HepG2 (cell line): ENCODE data around the gene COBL. TPM values are rescaled to one million over a fixed set of nuclear protein-coding genes. Genes with fewer than 3 reads are reported as not detected.

Experiments used
- ATAC-seq: fragments of 200-7000 bp; cut with Tn5 transposase; 3 replicates; pipeline ENCODE4 v1.9.1; 2020; ENCODE audit warnings: mild to moderate bottlenecking, moderate library complexity
- BruUV-seq: library from RNA; stranded (reverse); fragments of 400-500 nt; replicated peaks from 2 replicates; lab custom pipeline; 2021; lab: Mats Ljungman, UMichigan
- CTCF ChIA-PET: fragments of 300-600 bp; formaldehyde crosslinking; extraction: SDS; loops from one replicate; lab custom pipeline; 2021; ENCODE audit warnings: low total read pairs, inconsistent platforms, low intra/inter-chr PET ratio; lab: Yijun Ruan, JAX
- POLR2A ChIA-PET: fragments of 350-600 bp; sonication (Branson Sonifier 250); formaldehyde crosslinking; loops from one replicate; lab custom pipeline; 2020; ENCODE audit warnings: antibody characterized with exemption, inconsistent platforms; lab: Yijun Ruan, JAX
- DNase-seq: peaks from one replicate; pipeline ENCODE4 v3.0.0-alpha.2; 2015; ENCODE audit warnings: low spot score
- FAIRE-seq: peaks from 3 replicates; lab custom pipeline; 2011; peaks lifted over from hg19 to GRCh38; lab: Jason Lieb, UNC
- H2AFZ ChIP-seq: one replicate; pipeline ENCODE4 v1.6.1; 2011; ENCODE audit warnings: low read length, inconsistent platforms
- H3K27ac ChIP-seq: fragments of 300-600 bp; 3 replicates; pipeline ENCODE4 v1.8.0; 2011; ENCODE audit warnings: mixed run types, mild to moderate bottlenecking, mixed read lengths, low read length, inconsistent platforms; ENCODE audit not compliant: insufficient read depth; ENCODE audit errors: extremely low read length
- H3K27me3 ChIP-seq, 2 experiments: fragments of 200-600 bp in 1 of 2; 2 replicates in 1 of 2; 3 replicates in 1 of 2; pipeline versions ENCODE4 v1.6.0 to v1.8.0; 2011; ENCODE audit warnings: low read length in 2 of 2, mild to moderate bottlenecking in 2 of 2, moderate library complexity in 2 of 2, inconsistent platforms in 1 of 2; ENCODE audit not compliant: insufficient read depth in 2 of 2, control insufficient read depth in 1 of 2
- H3K36me3 ChIP-seq, 2 experiments: fragments of 200-600 bp in 1 of 2; replicated peaks in 1 of 2; 2 replicates in 1 of 2; 3 replicates in 1 of 2; pipeline versions ENCODE4 v1.5.1 to v1.8.0; 2011; ENCODE audit warnings: low read length in 2 of 2, inconsistent platforms in 1 of 2; ENCODE audit not compliant: insufficient read depth in 2 of 2, control insufficient read depth in 1 of 2
- H3K4me1 ChIP-seq: 2 replicates; pipeline ENCODE4 v1.5.1; 2012; ENCODE audit warnings: low read length, inconsistent platforms; ENCODE audit not compliant: insufficient read depth
- H3K4me2 ChIP-seq: 2 replicates; pipeline ENCODE4 v1.6.0; 2011; ENCODE audit warnings: low read depth, low read length, inconsistent platforms
- H3K4me3 ChIP-seq, 3 experiments: fragments of 200-600 bp in 1 of 3; sonication (generic), shearing (Covaris generic) in 1 of 3; replicated peaks in 1 of 3; 2 replicates each; pipeline ENCODE4 v1.5.1; 2011 to 2016; ENCODE audit warnings: low read length in 3 of 3, inconsistent platforms in 2 of 3, low read depth in 2 of 3, mild to moderate bottlenecking in 2 of 3, control low read depth in 1 of 3, mixed read lengths in 1 of 3; ENCODE audit not compliant: insufficient read depth in 1 of 3
- H3K79me2 ChIP-seq: one replicate; pipeline ENCODE4 v1.6.1; 2011; ENCODE audit warnings: low read length, inconsistent platforms; ENCODE audit not compliant: insufficient read depth
- H3K9ac ChIP-seq: 2 replicates; pipeline ENCODE4 v1.6.0; 2011; ENCODE audit warnings: mild to moderate bottlenecking, low read depth, low read length, inconsistent platforms; ENCODE audit not compliant: insufficient read depth
- H3K9me3 ChIP-seq: 2 replicates; pipeline ENCODE4 v1.5.1; 2012; ENCODE audit warnings: mild to moderate bottlenecking, low read length
- H4K20me1 ChIP-seq: 2 replicates; pipeline ENCODE4 v1.6.0; 2011; ENCODE audit warnings: inconsistent platforms, mild to moderate bottlenecking, low read length, moderate library complexity; ENCODE audit not compliant: insufficient read depth
- GRHL1 ChIP-seq: sonication (generic); formaldehyde crosslinking; conservative IDR thresholded peaks from 2 replicates; pipeline ENCODE4 v1.8.0; 2022; ENCODE audit warnings: missing genetic modification reagents
- KDM3A ChIP-seq: IDR thresholded peaks from 2 replicates; pipeline ENCODE4 v1.6.1; 2018; ENCODE audit warnings: low read depth, missing compliant biosample characterization
- KLF15 ChIP-seq: sonication (generic); formaldehyde crosslinking; IDR thresholded peaks from 2 replicates; pipeline ENCODE4 v1.8.1; 2023; ENCODE audit warnings: borderline replicate concordance, mild to moderate bottlenecking, inconsistent platforms, missing genetic modification reagents, mixed read lengths
- MED13 ChIP-seq: sonication (generic); formaldehyde crosslinking; IDR thresholded peaks from 2 replicates; pipeline ENCODE4 v1.5.0; 2020; ENCODE audit warnings: missing genetic modification reagents
- PBX2 ChIP-seq: IDR thresholded peaks from 2 replicates; pipeline ENCODE4 v1.6.1; 2016; ENCODE audit warnings: control low read depth
- ZFP41 ChIP-seq: sonication (generic); formaldehyde crosslinking; IDR thresholded peaks from 2 replicates; pipeline ENCODE4 v1.4.0; 2020; ENCODE audit warnings: mild to moderate bottlenecking, missing genetic modification reagents, borderline replicate concordance
- ZNF274 ChIP-seq: sonication (generic); formaldehyde crosslinking; IDR thresholded peaks from 2 replicates; pipeline ENCODE4 v1.5.1; 2020; ENCODE audit warnings: mild to moderate bottlenecking, missing genetic modification reagents
- ZNF33B ChIP-seq: sonication (generic); formaldehyde crosslinking; IDR thresholded peaks from 2 replicates; pipeline ENCODE4 v1.5.1; 2020; ENCODE audit warnings: mild to moderate bottlenecking, missing genetic modification reagents
- ZNF383 ChIP-seq: sonication (generic); formaldehyde crosslinking; IDR thresholded peaks from 2 replicates; pipeline ENCODE4 v1.4.0; 2020; ENCODE audit warnings: missing genetic modification reagents, mild to moderate bottlenecking, borderline replicate concordance
- ZNF431 ChIP-seq: sonication (generic); formaldehyde crosslinking; IDR thresholded peaks from 2 replicates; pipeline ENCODE4 v1.9.0; 2022; ENCODE audit warnings: missing genetic modification reagents, low read depth, mild to moderate bottlenecking, borderline replicate concordance
- ZNF460 ChIP-seq: sonication (generic); formaldehyde crosslinking; IDR thresholded peaks from 2 replicates; pipeline ENCODE4 v1.5.1; 2020; ENCODE audit warnings: missing genetic modification reagents, mild to moderate bottlenecking, borderline replicate concordance
- WGBS: methylation state at CpG from one replicate; pipeline ENCODE4 v1.1.6; 2017; ENCODE audit warnings: low lambda C conversion rate; 5-methylcytosine and 5-hydroxymethylcytosine counted together
- in situ Hi-C: cut with HindIII; loops from 2 replicates; pipeline ENCODE4 v1.10.0; 2017; ENCODE audit warnings: low pct_unique_long_range_greater_than_20kb; ENCODE audit not compliant: extremely low pct_ligation_motif_present
- intact Hi-C: fragments of 100-400 bp; cut with micrococcal nuclease; formaldehyde crosslinking; loops from one replicate; pipeline ENCODE4 v1.10.0; 2022; ENCODE audit not compliant: unreplicated experiment
- polyA plus RNA-seq, 8 experiments: library from polyadenylated mRNA; depleted of rRNA in 3 of 8; stranded (reverse) in 7 of 8; unstranded in 1 of 8; fragments of >200 nt; fragmentation: Illumina TruSeq in 4 of 8; extraction: Trizol in 4 of 8; gene quantifications; 2 replicates each; pipeline versions ENCODE4 v1.2.1 to v1.2.3, GENCODE V29; 2011 to 2016; ENCODE audit warnings: low read depth in 4 of 8, missing spikeins in 1 of 8, mixed read lengths in 1 of 8; ENCODE audit not compliant: insufficient read depth in 1 of 8
- total RNA-seq, 5 experiments: library from RNA; depleted of rRNA; stranded (reverse); fragments of >200 nt; fragmentation: Illumina TruSeq; extraction: Trizol; gene quantifications; 2 replicates each; pipeline ENCODE4 v1.2.3, GENCODE V29; 2016; ENCODE audit warnings: low read depth in 1 of 5
- TF ChIP-seq, protein P1 (sequence below): sonication (generic); formaldehyde crosslinking; IDR thresholded peaks from 2 replicates; pipeline ENCODE4 v1.5.0; 2020; ENCODE audit warnings: missing genetic modification reagents, mild to moderate bottlenecking, borderline replicate concordance
- TF ChIP-seq, protein P2 (sequence below): sonication (generic); formaldehyde crosslinking; IDR thresholded peaks from 2 replicates; pipeline ENCODE4 v1.8.1; 2023; ENCODE audit warnings: missing genetic modification reagents, mild to moderate bottlenecking, borderline replicate concordance

The COBL gene
- total and polyA plus RNA-seq, 2 of the 13 experiments (the other 11 are each of a cell fraction or from before 2014, with no cell fraction given), result 3.8 to 4.9 TPM

GRCh38 chr7:51031216-51031615 is 285.4 kb downstream of the COBL start:
- Histone ChIP-seq H3K9me3 (no peaks in the 10 kb centered on the region), H2AFZ (no peak overlapping the region), H3K4me3 (no peak overlapping the region), H3K79me2 (no peaks in the 10 kb centered on the region), H4K20me1 (no peaks in the 10 kb centered on the region), H3K27me3 (no peaks in the 10 kb centered on the region), H3K27ac (no peak overlapping the region), H3K36me3 (peaks cover 1 to 19% of the 10 kb centered on the region in 2 experiments; a peak in 4 of 5 replicates), H3K4me1 (no peaks in the 10 kb centered on the region), H3K4me2 (no peak overlapping the region), H3K9ac (no peak overlapping the region)
- in situ Hi-C loops, result no loop called here
- BruUV-seq, result no TSS peak
- TF ChIP-seq, protein P1, sequence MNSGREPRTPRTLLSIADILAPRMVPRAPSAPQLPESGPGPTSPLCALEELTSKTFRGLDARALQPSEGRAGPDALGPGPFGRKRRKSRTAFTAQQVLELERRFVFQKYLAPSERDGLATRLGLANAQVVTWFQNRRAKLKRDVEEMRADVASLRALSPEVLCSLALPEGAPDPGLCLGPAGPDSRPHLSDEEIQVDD (CRISPR knock-in tag), result no peak
- TF ChIP-seq KDM3A (CRISPR knock-in tag), result no peak
- TF ChIP-seq ZNF431 (CRISPR knock-in tag), result no peak
- no peak for TF ChIP-seq ZNF274
- no peak for TF ChIP-seq ZNF33B (CRISPR knock-in tag)
- no peak for TF ChIP-seq KLF15 (CRISPR knock-in tag)
- TF ChIP-seq ZNF383 (CRISPR knock-in tag), result no peak
- TF ChIP-seq GRHL1 (CRISPR knock-in tag), result no peak
- no peak for TF ChIP-seq PBX2
- TF ChIP-seq ZNF460 (CRISPR knock-in tag), result no peak
- TF ChIP-seq ZFP41 (CRISPR knock-in tag), result no peak
- TF ChIP-seq, protein P2, sequence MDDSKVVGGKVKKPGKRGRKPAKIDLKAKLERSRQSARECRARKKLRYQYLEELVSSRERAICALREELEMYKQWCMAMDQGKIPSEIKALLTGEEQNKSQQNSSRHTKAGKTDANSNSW (CRISPR knock-in tag), result no peak
- TF ChIP-seq MED13 (CRISPR knock-in tag), result no peak
- POLR2A ChIA-PET, result no interaction called here
- CTCF ChIA-PET, result no interaction called here
- FAIRE-seq (no peak), ATAC-seq (no peak), DNase-seq (no peak)
- WGBS, result 92% methylated on average over 9 of the region's 10 CpGs
- intact Hi-C loops, result no loop called here
